ENCODE measurements around the gene GBX1. TPM values are rescaled to one million over a fixed set of nuclear protein-coding genes. Genes with fewer than 3 reads are reported as not detected.

GBX1 gene
- total RNA-seq, 2 donors from 2014 or later: not detected

DNA sequence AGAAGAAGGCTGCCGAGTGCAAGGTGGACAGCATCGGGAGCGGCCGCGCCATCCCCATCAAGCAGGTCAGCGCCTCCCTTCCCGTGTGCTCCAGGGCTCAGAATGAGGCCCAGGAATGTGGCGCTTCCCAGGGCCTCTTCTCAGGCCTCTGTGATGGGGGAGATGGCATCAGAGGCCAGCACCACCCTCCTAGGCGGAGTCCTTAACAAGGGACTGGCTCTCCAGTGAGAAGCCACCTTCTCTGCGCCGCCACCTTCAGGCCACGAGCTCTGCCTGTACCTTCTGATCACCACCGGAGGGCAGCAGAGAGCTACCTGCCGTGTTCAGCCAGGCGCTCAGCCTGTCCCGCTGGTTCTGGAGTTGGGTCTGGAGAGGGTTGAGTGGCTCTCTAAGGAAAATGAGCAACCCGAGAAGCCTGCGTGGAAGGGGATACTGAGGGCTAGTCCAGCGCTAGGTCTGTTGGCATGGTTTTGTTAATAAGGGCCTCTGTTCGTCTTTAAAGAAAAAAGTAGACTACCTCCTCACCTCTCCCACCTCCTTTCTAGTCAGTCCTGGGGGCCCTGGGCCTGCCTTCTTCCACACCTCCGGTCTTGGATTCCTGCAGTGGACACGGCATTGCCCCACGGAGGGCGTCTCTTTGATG lies 43.6 kb downstream of the GBX1 start:
- H3K27me3 Mint-ChIP-seq (ENCODE audit: insufficient read depth): peaks cover 4% of the 10 kb centered on the region
- no peak overlapping the region for H3K4me3 Mint-ChIP-seq
- H3K9me3 Mint-ChIP-seq: no peaks in the 10 kb centered on the region
- Histone ChIP-seq H3K9me3 (ENCODE audit: control insufficient read depth, low read length) (no peaks in the 10 kb centered on the region), H3K36me3 (ENCODE audit: control insufficient read depth, insufficient read depth, low read length) (peaks cover 32% of the 10 kb centered on the region), H3K27ac (ENCODE audit: low read depth, low read length) (no peak overlapping the region), H3K4me1 (ENCODE audit: control insufficient read depth, insufficient read depth, low read length) (peaks cover 4% of the 10 kb centered on the region), H3K4me3 (ENCODE audit: low read length) (no peak overlapping the region), H3K9ac (ENCODE audit: extremely low read depth, low read length, poor library complexity, severe bottlenecking) (no peak overlapping the region), H3K27me3 (ENCODE audit: control insufficient read depth, insufficient read depth, low read length, poor library complexity, severe bottlenecking) (no peaks in the 10 kb centered on the region)
- WGBS, 2 experiments (ENCODE audit: insufficient coverage in 1 of 2, insufficient read length in 1 of 2): 43 to 44% methylated on average over 19 to 24 of the region's 24 CpGs
- H3K4me1 Mint-ChIP-seq: peaks cover 2% of the 10 kb centered on the region
- peak overlapping the region; percentile 72 for H3K27ac Mint-ChIP-seq
- H3K36me3 Mint-ChIP-seq (ENCODE audit: low read depth): peaks cover 56% of the 10 kb centered on the region
- TF ChIP-seq, protein P1, sequence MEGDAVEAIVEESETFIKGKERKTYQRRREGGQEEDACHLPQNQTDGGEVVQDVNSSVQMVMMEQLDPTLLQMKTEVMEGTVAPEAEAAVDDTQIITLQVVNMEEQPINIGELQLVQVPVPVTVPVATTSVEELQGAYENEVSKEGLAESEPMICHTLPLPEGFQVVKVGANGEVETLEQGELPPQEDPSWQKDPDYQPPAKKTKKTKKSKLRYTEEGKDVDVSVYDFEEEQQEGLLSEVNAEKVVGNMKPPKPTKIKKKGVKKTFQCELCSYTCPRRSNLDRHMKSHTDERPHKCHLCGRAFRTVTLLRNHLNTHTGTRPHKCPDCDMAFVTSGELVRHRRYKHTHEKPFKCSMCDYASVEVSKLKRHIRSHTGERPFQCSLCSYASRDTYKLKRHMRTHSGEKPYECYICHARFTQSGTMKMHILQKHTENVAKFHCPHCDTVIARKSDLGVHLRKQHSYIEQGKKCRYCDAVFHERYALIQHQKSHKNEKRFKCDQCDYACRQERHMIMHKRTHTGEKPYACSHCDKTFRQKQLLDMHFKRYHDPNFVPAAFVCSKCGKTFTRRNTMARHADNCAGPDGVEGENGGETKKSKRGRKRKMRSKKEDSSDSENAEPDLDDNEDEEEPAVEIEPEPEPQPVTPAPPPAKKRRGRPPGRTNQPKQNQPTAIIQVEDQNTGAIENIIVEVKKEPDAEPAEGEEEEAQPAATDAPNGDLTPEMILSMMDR (conservative IDR thresholded peaks at IDR 0.05): peak; percentile 99
- peak; percentile 98 for DNase-seq

DNA sequence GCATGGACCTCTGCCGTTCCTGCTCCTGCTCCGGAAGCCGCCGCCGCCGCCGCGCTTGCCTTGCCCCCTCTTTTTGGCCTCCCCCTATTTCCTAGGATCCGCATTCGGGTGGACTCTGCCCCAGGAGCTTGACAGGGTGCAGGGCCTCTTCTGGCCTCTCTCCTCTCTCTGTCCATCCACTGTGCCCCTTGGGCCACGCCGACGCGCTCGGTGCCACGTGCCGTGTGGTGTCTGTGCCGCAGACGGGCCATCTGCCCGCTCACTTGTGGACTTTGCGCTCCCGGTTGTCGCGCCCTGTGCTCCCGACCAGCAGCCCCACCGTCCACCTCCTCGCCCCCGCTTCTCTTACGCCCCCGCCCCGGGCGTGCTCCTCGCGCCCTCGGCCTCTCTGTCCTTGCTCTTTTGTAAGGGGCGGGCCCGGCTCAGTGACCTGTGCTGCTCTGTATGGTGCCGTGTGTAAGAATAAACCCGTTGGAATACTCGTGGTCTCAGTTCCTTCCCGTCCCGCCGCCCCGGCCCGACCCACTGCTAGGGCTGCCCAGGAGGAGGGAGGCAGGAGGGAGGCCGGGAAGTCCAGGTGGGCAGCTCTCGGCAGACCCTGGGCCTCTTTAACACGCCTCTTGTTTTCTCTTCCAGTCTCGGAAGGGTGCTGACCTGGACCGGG lies 44.2 kb downstream of the GBX1 start:
- WGBS, 2 experiments (ENCODE audit: insufficient coverage in 1 of 2, insufficient read length in 1 of 2): 93 to 96% methylated on average over 23 to 50 of the region's 50 CpGs
- Mint-ChIP-seq H3K27me3 (ENCODE audit: insufficient read depth) (peaks cover 4% of the 10 kb centered on the region), H3K27ac (peak overlapping the region; percentile 72), H3K4me3 (no peak overlapping the region), H3K9me3 (no peaks in the 10 kb centered on the region), H3K36me3 (ENCODE audit: low read depth) (peaks cover 57% of the 10 kb centered on the region), H3K4me1 (peaks cover 2% of the 10 kb centered on the region)
- H3K27ac ChIP-seq (ENCODE audit: low read depth, low read length): no peak overlapping the region
- H3K9me3 ChIP-seq (ENCODE audit: control insufficient read depth, low read length): no peaks in the 10 kb centered on the region
- peaks cover 31% of the 10 kb centered on the region for H3K36me3 ChIP-seq (ENCODE audit: control insufficient read depth, insufficient read depth, low read length)
- peaks cover 4% of the 10 kb centered on the region for H3K4me1 ChIP-seq (ENCODE audit: control insufficient read depth, insufficient read depth, low read length)
- H3K27me3 ChIP-seq (ENCODE audit: control insufficient read depth, insufficient read depth, low read length, poor library complexity, severe bottlenecking): no peaks in the 10 kb centered on the region
- TF ChIP-seq, protein P1 (conservative IDR thresholded peaks at IDR 0.05): no peak
- no peak overlapping the region for H3K4me3 ChIP-seq (ENCODE audit: low read length)
- DNase-seq: no peak
- no peak overlapping the region for H3K9ac ChIP-seq (ENCODE audit: extremely low read depth, low read length, poor library complexity, severe bottlenecking)

DNA sequence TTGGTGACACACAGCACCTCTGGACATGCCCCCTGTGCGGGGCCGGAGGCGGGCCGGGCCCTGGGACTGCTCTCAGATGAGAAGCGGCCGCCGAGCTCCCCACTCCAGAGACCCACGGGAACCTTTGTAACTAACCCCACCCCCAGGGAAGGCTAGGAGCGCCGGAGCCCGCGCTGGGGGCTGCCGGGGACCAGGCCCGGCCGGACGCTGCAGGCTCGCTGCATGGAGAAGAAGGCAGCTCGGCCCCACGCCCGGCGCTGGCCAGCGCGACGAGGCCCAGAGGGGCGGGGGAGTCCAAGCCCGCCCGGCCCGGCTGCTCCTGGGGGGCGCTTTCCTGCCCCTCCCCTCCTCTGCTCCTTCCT lies 44.7 kb downstream of the GBX1 start:
- Histone ChIP-seq H3K36me3 (ENCODE audit: control insufficient read depth, insufficient read depth, low read length) (peaks cover 31% of the 10 kb centered on the region), H3K4me3 (ENCODE audit: low read length) (no peak overlapping the region), H3K27me3 (ENCODE audit: control insufficient read depth, insufficient read depth, low read length, poor library complexity, severe bottlenecking) (no peaks in the 10 kb centered on the region), H3K4me1 (ENCODE audit: control insufficient read depth, insufficient read depth, low read length) (peaks cover 4% of the 10 kb centered on the region), H3K9me3 (ENCODE audit: control insufficient read depth, low read length) (no peaks in the 10 kb centered on the region), H3K9ac (ENCODE audit: extremely low read depth, low read length, poor library complexity, severe bottlenecking) (no peak overlapping the region), H3K27ac (ENCODE audit: low read depth, low read length) (no peak overlapping the region)
- H3K9me3 Mint-ChIP-seq: no peaks in the 10 kb centered on the region
- H3K27ac Mint-ChIP-seq: no peak overlapping the region
- WGBS, 2 experiments (ENCODE audit: insufficient coverage in 1 of 2, insufficient read length in 1 of 2): 94 to 100% methylated on average over 3 to 29 of the region's 29 CpGs
- peaks cover 4% of the 10 kb centered on the region for H3K27me3 Mint-ChIP-seq (ENCODE audit: insufficient read depth)
- TF ChIP-seq, protein P1 (conservative IDR thresholded peaks at IDR 0.05): no peak
- DNase-seq: no peak
- no peak overlapping the region for H3K4me3 Mint-ChIP-seq
- H3K36me3 Mint-ChIP-seq (ENCODE audit: low read depth): peaks cover 55% of the 10 kb centered on the region
- H3K4me1 Mint-ChIP-seq: peaks cover 2% of the 10 kb centered on the region

Data from endodermal cell (in vitro differentiated cells).